ENCODE data around the gene NOP53. TPM values are rescaled to one million over a fixed set of nuclear protein-coding genes. Genes with fewer than 3 reads are reported as not detected.

NOP53 gene
- total RNA-seq, 5 donors from 2014 or later (not counting 1 experiment from before 2014, with no cell fraction given): 832 to 1,046 (median 935) TPM

- no peaks in the 10 kb centered on the region for H3K27me3 Mint-ChIP-seq
- peaks cover 5 to 65% of the 10 kb centered on the region in 2 donors for H3K36me3 ChIP-seq (ENCODE audit: control insufficient read depth in 2 of 2, extremely low read depth in 1 of 2, insufficient read depth in 1 of 2, low read length in 1 of 2)
- peak overlapping the region in 1 of 2 donors; percentile 35 for H3K4me3 ChIP-seq (ENCODE audit: control insufficient read depth in 1 of 2, extremely low read depth in 1 of 2, low read length in 1 of 2)
- no peak overlapping the region for H3K27ac ChIP-seq (ENCODE audit: low read length)
- no peaks in the 10 kb centered on the region for H3K9me3 ChIP-seq
- WGBS (ENCODE audit: insufficient coverage): 40% methylated on average over 1 of the region's 3 CpGs
- peak overlapping the region; percentile 40 to 50 for H3K27ac Mint-ChIP-seq
- no peak for DNase-seq
- no peaks in the 10 kb centered on the region for H3K9me3 Mint-ChIP-seq
- no peaks in the 10 kb centered on the region for H3K27me3 ChIP-seq (replicated peaks in 1 of 2; ENCODE audit: control insufficient read depth in 2 of 2, extremely low read depth in 1 of 2, insufficient read depth in 2 of 2, low read length in 1 of 2)
- H3K4me1 ChIP-seq (ENCODE audit: control insufficient read depth in 1 of 2, extremely low read depth in 1 of 2, insufficient read depth in 2 of 2, low read length in 2 of 2): peaks cover 12 to 63% of the 10 kb centered on the region in 2 experiments
- POLR2A ChIA-PET: interaction anchor here in 1 of 2 donors (1.1 kb wide), 1 partner anchor 10 kb away, joined by 4 read pairs; no protein-coding TSS in a partner anchor
- H3K4me1 Mint-ChIP-seq: peaks cover 35 to 49% (median 39%) of the 10 kb centered on the region in 3 donors
- ATAC-seq (replicated peaks in 1 of 4): no peak
- H3K4me3 Mint-ChIP-seq: peak overlapping the region; percentile 14 to 63 (median 37)
- CTCF ChIA-PET: interaction anchor here in 1 of 2 donors (0.5 kb wide), 1 partner anchor 50 kb away, joined by 4 read pairs; no protein-coding TSS in a partner anchor
- H3K36me3 Mint-ChIP-seq: peaks cover 32% of the 10 kb centered on the region
Observed at GRCh38 chr19:47749326-47749725, 4.0 kb downstream of the NOP53 start.

- H3K27ac Mint-ChIP-seq: no peak overlapping the region
- Histone ChIP-seq H3K9me3 (no peaks in the 10 kb centered on the region), H3K4me3 (ENCODE audit: control insufficient read depth in 1 of 2, extremely low read depth in 1 of 2, low read length in 1 of 2) (no peak overlapping the region), H3K27ac (ENCODE audit: low read length) (no peak overlapping the region), H3K4me1 (ENCODE audit: control insufficient read depth in 1 of 2, extremely low read depth in 1 of 2, insufficient read depth in 2 of 2, low read length in 2 of 2) (peaks cover 6 to 56% of the 10 kb centered on the region in 2 experiments), H3K27me3 (replicated peaks in 1 of 2; ENCODE audit: control insufficient read depth in 2 of 2, extremely low read depth in 1 of 2, insufficient read depth in 2 of 2, low read length in 1 of 2) (no peaks in the 10 kb centered on the region), H3K36me3 (ENCODE audit: control insufficient read depth in 2 of 2, extremely low read depth in 1 of 2, insufficient read depth in 1 of 2, low read length in 1 of 2) (peaks cover 5 to 75% of the 10 kb centered on the region in 2 donors)
- no peak for ATAC-seq (replicated peaks in 1 of 4)
- H3K4me3 Mint-ChIP-seq: no peak overlapping the region
- ChIA-PET POLR2A (no interaction called here), CTCF (no interaction called here)
- 94% methylated on average over 18 of the region's 18 CpGs for WGBS (ENCODE audit: insufficient coverage)
- peaks cover 26 to 40% (median 30%) of the 10 kb centered on the region in 3 donors for H3K4me1 Mint-ChIP-seq
- no peak for DNase-seq
- no peaks in the 10 kb centered on the region for H3K9me3 Mint-ChIP-seq
- H3K27me3 Mint-ChIP-seq: no peaks in the 10 kb centered on the region
- H3K36me3 Mint-ChIP-seq: peaks cover 32% of the 10 kb centered on the region
Observed at GRCh38 chr19:47750752-47751151, 5.4 kb downstream of the NOP53 start.

- H3K4me1 Mint-ChIP-seq: peaks cover 20 to 32% (median 26%) of the 10 kb centered on the region in 3 donors
Observed at GRCh38 chr19:47752440-47753211, 7.3 kb downstream of the NOP53 start.

GRCh38 chr19:47754206-47755064, 9.1 kb downstream of the NOP53 start:
- H3K27ac Mint-ChIP-seq: no peak overlapping the region
- WGBS (ENCODE audit: insufficient coverage): 84% methylated on average over 10 of the region's 37 CpGs
- DNase-seq: no peak
- H3K9me3 Mint-ChIP-seq: no peaks in the 10 kb centered on the region
- no peak overlapping the region for H3K4me3 ChIP-seq (ENCODE audit: control insufficient read depth in 1 of 2, extremely low read depth in 1 of 2, low read length in 1 of 2)
- no peak overlapping the region for H3K4me3 Mint-ChIP-seq
- H3K27me3 ChIP-seq (replicated peaks in 1 of 2; ENCODE audit: control insufficient read depth in 2 of 2, extremely low read depth in 1 of 2, insufficient read depth in 2 of 2, low read length in 1 of 2): no peaks in the 10 kb centered on the region
- H3K36me3 ChIP-seq (ENCODE audit: control insufficient read depth in 2 of 2, extremely low read depth in 1 of 2, insufficient read depth in 1 of 2, low read length in 1 of 2): peaks cover 20 to 90% of the 10 kb centered on the region in 2 donors
- H3K4me1 Mint-ChIP-seq: peaks cover 5 to 16% (median 10%) of the 10 kb centered on the region in 3 donors
- POLR2A ChIA-PET: interaction anchor here in 1 of 2 donors (0.6 kb wide), 1 partner anchor 962 kb away, joined by 3 read pairs; no protein-coding TSS in a partner anchor
- peak in 2 of 4 experiments; percentile 8 to 25 for ATAC-seq (replicated peaks in 1 of 4)
- no peak overlapping the region for H3K27ac ChIP-seq (ENCODE audit: low read length)
- CTCF ChIA-PET: interaction anchor here in 1 of 2 donors (0.6 kb wide), 1 partner anchor 1472 kb away, joined by 3 read pairs; no protein-coding TSS in a partner anchor
- peaks cover 46% of the 10 kb centered on the region for H3K36me3 Mint-ChIP-seq
- H3K4me1 ChIP-seq (ENCODE audit: control insufficient read depth in 1 of 2, extremely low read depth in 1 of 2, insufficient read depth in 2 of 2, low read length in 2 of 2): peaks cover 0 to 25% of the 10 kb centered on the region in 2 experiments
- H3K9me3 ChIP-seq: no peaks in the 10 kb centered on the region
- H3K27me3 Mint-ChIP-seq: no peaks in the 10 kb centered on the region

More at GRCh38 chr19:47752440-47753211, 7.3 kb downstream of the NOP53 start:
- 70% methylated on average over 21 of the region's 27 CpGs for WGBS (ENCODE audit: insufficient coverage)
- Histone ChIP-seq H3K27ac (ENCODE audit: low read length) (no peak overlapping the region), H3K4me1 (ENCODE audit: control insufficient read depth in 1 of 2, extremely low read depth in 1 of 2, insufficient read depth in 2 of 2, low read length in 2 of 2) (peaks cover 6 to 42% of the 10 kb centered on the region in 2 experiments), H3K27me3 (replicated peaks in 1 of 2; ENCODE audit: control insufficient read depth in 2 of 2, extremely low read depth in 1 of 2, insufficient read depth in 2 of 2, low read length in 1 of 2) (no peaks in the 10 kb centered on the region), H3K36me3 (ENCODE audit: control insufficient read depth in 2 of 2, extremely low read depth in 1 of 2, insufficient read depth in 1 of 2, low read length in 1 of 2) (peaks cover 19 to 88% of the 10 kb centered on the region in 2 donors), H3K9me3 (no peaks in the 10 kb centered on the region), H3K4me3 (ENCODE audit: control insufficient read depth in 1 of 2, extremely low read depth in 1 of 2, low read length in 1 of 2) (no peak overlapping the region)
- peak overlapping the region in 1 of 3 donors; percentile 33 for H3K4me3 Mint-ChIP-seq
- H3K36me3 Mint-ChIP-seq: peaks cover 45% of the 10 kb centered on the region
- POLR2A ChIA-PET: interaction anchor here (0.6 kb wide), 2 partner anchors 9 to 311 kb away, joined by 3 to 4 read pairs; no protein-coding TSS in a partner anchor
- DNase-seq (peak in 3 of 35 experiments; percentile 15 to 24 (median 24)), ATAC-seq (replicated peaks in 1 of 4) (peak in 2 of 4 experiments; percentile 19 to 29)
- no peaks in the 10 kb centered on the region for H3K9me3 Mint-ChIP-seq
- CTCF ChIA-PET: interaction anchor here in 1 of 2 donors (0.6 kb wide), 1 partner anchor 13 kb away, joined by 4 read pairs; no protein-coding TSS in a partner anchor
- peak overlapping the region in 1 of 2 donors; percentile 16 for H3K27ac Mint-ChIP-seq
- H3K27me3 Mint-ChIP-seq: no peaks in the 10 kb centered on the region

GRCh38 chr19:47755065-47755761, 9.9 kb downstream of the NOP53 start:
- WGBS (ENCODE audit: insufficient coverage): 81% methylated on average over 10 of the region's 36 CpGs
- H3K4me1 Mint-ChIP-seq: peaks cover 2 to 13% (median 5%) of the 10 kb centered on the region in 3 donors
- DNase-seq (no peak), ATAC-seq (replicated peaks in 1 of 4) (peak in 1 of 4 experiments; percentile 11)
- Histone ChIP-seq H3K4me1 (ENCODE audit: control insufficient read depth in 1 of 2, extremely low read depth in 1 of 2, insufficient read depth in 2 of 2, low read length in 2 of 2) (peaks cover 0 to 19% of the 10 kb centered on the region in 2 experiments), H3K9me3 (no peaks in the 10 kb centered on the region), H3K27ac (ENCODE audit: low read length) (no peak overlapping the region), H3K36me3 (ENCODE audit: control insufficient read depth in 2 of 2, extremely low read depth in 1 of 2, insufficient read depth in 1 of 2, low read length in 1 of 2) (peaks cover 21 to 83% of the 10 kb centered on the region in 2 donors), H3K27me3 (replicated peaks in 1 of 2; ENCODE audit: control insufficient read depth in 2 of 2, extremely low read depth in 1 of 2, insufficient read depth in 2 of 2, low read length in 1 of 2) (no peaks in the 10 kb centered on the region), H3K4me3 (ENCODE audit: control insufficient read depth in 1 of 2, extremely low read depth in 1 of 2, low read length in 1 of 2) (no peak overlapping the region)
- no peaks in the 10 kb centered on the region for H3K9me3 Mint-ChIP-seq
- peaks cover 46% of the 10 kb centered on the region for H3K36me3 Mint-ChIP-seq
- POLR2A ChIA-PET: no interaction called here
- H3K27ac Mint-ChIP-seq: no peak overlapping the region
- CTCF ChIA-PET: no interaction called here
- no peak overlapping the region for H3K4me3 Mint-ChIP-seq
- H3K27me3 Mint-ChIP-seq: no peaks in the 10 kb centered on the region

All from T-cell (primary cell).